ENCODE results near the gene NHSL2.
"Not testable (repeated sequence)": the region's sequence is repeated elsewhere in the genome, so short reads cannot be mapped to it uniquely, and the experiment has no call there.

The NHSL2 gene

DNA sequence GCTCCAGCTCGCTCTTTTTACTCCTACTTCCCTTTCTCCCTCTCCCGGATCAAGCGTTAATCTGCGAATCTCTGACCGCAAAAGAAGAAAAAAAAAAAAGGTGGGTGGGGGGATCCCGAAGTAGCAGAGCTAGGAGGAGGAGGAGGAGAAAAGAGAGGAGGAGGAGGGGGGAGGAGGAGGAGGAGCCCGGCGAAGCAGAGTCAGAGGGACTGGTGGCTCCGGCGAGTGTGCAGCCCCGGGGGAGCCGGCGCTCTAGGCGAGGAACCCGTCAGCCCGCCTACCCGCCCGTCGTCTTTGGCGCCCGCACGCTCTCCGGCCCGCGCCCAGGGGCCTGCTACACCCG, at the start of gene NHSL2:
TSS of gene NHSL2 (plus strand) at position 203 of the 343 bp plus-strand sequence.
- H3K36me3 ChIP-seq (replicated peaks), result no peaks in the 10 kb centered on the region
- no peaks in the 10 kb centered on the region for H3K27me3 ChIP-seq (ENCODE audit: low read depth)
- H3K4me3 ChIP-seq, result peak within 1 kb of the TSS; percentile 68
- peak; percentile 80 to 84 for DNase-seq (ENCODE audit: low spot score in 2 of 2)
- H3K9me3 ChIP-seq, result no peaks in the 10 kb centered on the region
- peaks cover 5% of the 10 kb centered on the region; the same call in 1 of the 2 replicates for H3K4me1 ChIP-seq
- in situ Hi-C loops (cut with MboI; ENCODE audit: low sequenced_read_pairs), result no loop called here

DNA sequence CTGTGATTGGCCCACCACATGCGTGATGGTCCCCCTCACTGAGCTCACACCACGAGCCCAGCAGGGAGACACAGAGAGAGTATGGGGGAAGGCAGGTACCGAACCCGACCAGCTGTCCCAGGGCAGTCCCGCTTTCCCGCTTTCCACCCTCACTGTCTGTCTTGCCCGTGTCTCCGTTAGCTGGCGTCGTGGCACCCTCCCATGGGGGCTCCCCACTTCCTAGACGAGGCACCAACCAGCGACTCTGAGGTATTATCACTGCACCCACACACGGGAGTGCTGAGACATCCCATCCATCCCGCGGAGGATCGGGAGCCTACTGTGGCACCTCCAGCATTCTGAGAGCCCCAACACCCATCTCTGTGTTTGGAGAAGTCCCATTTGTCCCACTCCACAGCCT, 43.0 kb upstream of the NHSL2 start:
- Histone ChIP-seq H3K4me3 (no peak overlapping the region), H3K9me3 (no peaks in the 10 kb centered on the region), H3K27me3 (ENCODE audit: low read depth) (peaks cover 13% of the 10 kb centered on the region; the same call in 1 of the 2 replicates), H3K36me3 (replicated peaks) (no peaks in the 10 kb centered on the region), H3K4me1 (no peaks in the 10 kb centered on the region)
- in situ Hi-C loops (cut with MboI; ENCODE audit: low sequenced_read_pairs), result no loop called here
- no peak for DNase-seq (ENCODE audit: low spot score in 2 of 2)

DNA sequence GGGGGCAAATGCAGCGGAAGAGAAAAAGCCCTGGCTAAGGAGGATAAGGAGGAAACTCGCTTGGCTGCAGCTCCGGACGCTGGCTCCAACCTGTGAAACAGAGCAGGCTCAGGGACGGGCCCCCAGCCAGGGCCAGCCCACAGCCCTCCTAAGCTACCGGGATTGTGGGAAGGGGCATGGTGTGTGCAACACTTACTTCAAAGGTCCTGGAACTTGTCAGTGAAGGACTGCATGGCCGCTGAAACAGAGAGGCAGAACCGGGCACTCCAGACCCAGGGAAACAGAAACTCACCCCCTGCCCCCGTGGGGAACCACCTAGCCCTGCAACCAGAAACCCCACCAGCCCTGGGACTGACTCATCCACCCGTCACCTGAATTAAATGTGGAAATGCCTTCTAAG, 41.1 kb upstream of the NHSL2 start:
- in situ Hi-C loops (cut with MboI; ENCODE audit: low sequenced_read_pairs); H3K4me1 ChIP-seq; H3K4me3 ChIP-seq; H3K36me3 ChIP-seq (replicated peaks); H3K9me3 ChIP-seq; DNase-seq (ENCODE audit: low spot score in 2 of 2): not testable (repeated sequence)
- H3K27me3 ChIP-seq (ENCODE audit: low read depth), result peaks cover 12% of the 10 kb centered on the region; the same call in 1 of the 2 replicates

DNA sequence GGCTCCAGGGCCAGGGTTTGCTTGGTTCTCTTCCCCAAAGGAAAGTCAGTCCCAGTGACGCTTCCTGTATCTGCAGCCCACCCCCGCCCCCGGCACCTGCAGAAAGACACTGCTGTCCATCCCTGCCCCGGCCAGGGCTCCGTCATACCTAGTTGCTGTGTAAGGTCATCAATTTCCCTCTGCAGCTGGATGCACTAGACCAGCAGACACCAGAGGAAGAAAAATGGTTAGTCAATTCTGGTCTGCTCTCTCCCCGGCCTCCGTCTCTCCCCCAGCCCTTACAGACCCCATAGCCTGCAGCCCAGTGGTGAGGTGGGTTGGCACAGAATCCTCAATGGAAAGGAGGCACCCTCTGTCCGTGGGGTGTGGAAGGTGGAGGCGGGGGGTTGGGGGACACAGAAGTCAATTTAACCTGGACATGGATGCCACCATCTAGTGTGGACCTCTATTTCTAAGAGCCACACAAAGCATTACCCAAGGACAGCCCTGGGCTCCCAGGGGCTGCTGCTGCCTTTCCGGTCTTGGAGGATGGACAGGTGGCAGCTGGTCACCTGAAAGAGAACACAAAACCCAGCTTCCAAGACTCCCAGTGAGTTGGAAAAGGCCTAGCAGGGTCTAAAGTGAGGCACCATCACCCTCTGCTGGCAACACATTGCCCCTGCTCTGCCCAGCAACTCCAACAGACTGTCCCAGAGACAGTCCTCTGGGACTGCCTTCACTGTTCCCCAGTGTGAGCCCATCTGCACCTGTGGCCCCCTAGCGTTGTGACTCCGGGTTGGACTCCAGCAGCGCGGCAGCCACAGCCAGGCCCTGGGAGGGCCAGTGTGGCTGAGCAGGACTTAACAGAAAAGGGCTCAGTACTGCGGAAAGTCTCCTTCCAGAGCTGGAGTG, 40.2 kb upstream of the NHSL2 start:
- Histone ChIP-seq H3K36me3 (replicated peaks) (no peaks in the 10 kb centered on the region), H3K4me1 (no peaks in the 10 kb centered on the region), H3K27me3 (ENCODE audit: low read depth) (peaks cover 3% of the 10 kb centered on the region; the same call in 1 of the 2 replicates), H3K4me3 (no peak overlapping the region), H3K9me3 (no peaks in the 10 kb centered on the region)
- peak; percentile 11 to 64 for DNase-seq (ENCODE audit: low spot score in 2 of 2)
- in situ Hi-C loops (cut with MboI; ENCODE audit: low sequenced_read_pairs), result no loop called here

DNA sequence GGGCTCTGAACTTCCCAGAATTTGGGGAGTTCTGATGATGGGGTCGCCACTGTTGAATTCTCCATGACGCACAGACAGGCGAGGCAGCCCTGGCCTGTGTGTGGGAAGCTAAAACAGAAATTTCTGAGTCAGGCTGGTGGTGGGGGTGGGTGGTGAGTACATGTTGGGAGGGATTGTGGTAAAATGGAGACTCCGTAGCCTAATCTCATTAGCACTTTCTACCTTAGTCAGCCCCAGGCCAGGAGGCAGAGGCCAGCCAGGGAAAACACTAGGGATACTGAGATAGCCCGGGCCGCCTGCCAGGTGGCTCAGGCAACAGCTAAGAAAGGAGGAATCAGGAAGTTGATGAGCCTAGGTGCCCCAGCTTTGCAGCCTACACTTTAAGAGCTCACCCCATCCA, 39.3 kb upstream of the NHSL2 start:
- Histone ChIP-seq H3K36me3 (replicated peaks) (no peaks in the 10 kb centered on the region), H3K9me3 (no peaks in the 10 kb centered on the region), H3K4me3 (no peak overlapping the region), H3K4me1 (no peaks in the 10 kb centered on the region), H3K27me3 (ENCODE audit: low read depth) (peaks cover 3% of the 10 kb centered on the region; the same call in 1 of the 2 replicates)
- DNase-seq (ENCODE audit: low spot score in 2 of 2), result no peak
- in situ Hi-C loops (cut with MboI; ENCODE audit: low sequenced_read_pairs), result no loop called here

DNA sequence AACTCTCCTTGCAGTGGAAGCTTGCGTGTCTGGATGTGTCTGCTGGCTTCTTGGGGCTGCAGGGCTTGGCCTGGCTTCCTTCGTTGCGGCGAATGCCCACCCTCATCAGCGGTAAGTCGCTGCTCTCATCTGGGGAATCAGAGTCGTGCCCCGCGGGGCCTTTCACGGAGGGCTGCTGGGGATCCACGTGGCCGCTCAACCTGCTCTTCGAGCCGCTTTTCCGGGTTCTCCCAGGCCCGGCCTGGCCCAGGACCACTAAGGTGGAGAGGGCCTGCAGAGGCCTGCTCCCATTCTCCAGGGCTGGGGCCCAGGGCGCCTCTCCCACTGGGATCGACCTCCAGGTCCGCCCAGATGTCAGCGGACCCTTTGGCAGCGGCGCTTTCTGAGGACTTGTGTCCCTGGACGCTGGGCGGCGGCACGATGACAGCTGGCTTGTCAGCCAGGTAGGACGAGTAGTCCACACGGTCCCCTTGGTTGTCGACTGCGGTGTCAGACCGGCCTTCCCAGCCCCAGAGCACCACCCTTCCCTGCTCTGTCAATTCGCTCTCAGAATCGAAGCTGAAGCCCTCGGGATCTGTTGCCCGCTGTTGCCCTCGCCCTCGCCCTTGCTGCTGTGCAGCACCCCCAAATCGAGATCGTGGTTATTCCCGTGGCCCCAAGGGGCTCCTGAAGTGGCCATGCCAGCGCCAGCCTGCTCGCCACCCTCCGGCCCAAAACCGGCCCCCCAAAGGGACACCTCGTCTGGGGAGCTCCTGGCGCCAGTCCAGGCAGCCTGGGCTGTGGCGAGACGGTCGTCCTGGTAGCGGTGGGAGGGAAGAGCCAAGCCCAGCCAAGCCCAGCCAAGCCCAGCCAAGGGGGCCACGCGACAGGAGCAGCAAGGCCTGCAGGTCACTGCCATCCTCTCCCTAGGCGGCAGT, 37.8 kb upstream of the NHSL2 start:
- no peak for DNase-seq (ENCODE audit: low spot score in 2 of 2)
- H3K9me3 ChIP-seq, result no peaks in the 10 kb centered on the region
- no peak overlapping the region for H3K4me3 ChIP-seq
- in situ Hi-C loops (cut with MboI; ENCODE audit: low sequenced_read_pairs), result no loop called here
- H3K4me1 ChIP-seq, result no peaks in the 10 kb centered on the region
- H3K27me3 ChIP-seq (ENCODE audit: low read depth), result peaks cover 3% of the 10 kb centered on the region; the same call in 1 of the 2 replicates
- H3K36me3 ChIP-seq (replicated peaks), result no peaks in the 10 kb centered on the region

DNA sequence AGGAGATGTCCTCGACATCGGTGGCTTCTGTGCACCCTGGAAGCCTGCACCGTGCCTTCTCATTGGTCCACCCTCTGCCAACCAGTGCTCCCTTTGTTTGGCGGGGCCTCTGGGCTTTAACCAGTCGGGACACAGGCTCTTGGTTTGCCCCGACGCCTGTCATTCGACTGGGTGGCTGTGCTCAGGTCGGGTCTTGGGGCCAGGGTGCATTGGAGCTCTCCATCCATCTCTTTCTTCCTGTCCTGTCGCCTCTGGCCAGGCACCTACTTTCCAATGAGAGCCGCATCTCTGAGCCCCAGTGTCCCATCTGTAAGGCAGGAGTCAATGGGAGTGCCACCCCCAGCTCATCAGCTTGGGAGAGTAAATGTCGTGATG, 37.2 kb upstream of the NHSL2 start:
- Histone ChIP-seq H3K27me3 (ENCODE audit: low read depth) (peaks cover 3% of the 10 kb centered on the region; the same call in 1 of the 2 replicates), H3K4me1 (no peaks in the 10 kb centered on the region)
- in situ Hi-C loops (cut with MboI; ENCODE audit: low sequenced_read_pairs), result no loop called here

DNA sequence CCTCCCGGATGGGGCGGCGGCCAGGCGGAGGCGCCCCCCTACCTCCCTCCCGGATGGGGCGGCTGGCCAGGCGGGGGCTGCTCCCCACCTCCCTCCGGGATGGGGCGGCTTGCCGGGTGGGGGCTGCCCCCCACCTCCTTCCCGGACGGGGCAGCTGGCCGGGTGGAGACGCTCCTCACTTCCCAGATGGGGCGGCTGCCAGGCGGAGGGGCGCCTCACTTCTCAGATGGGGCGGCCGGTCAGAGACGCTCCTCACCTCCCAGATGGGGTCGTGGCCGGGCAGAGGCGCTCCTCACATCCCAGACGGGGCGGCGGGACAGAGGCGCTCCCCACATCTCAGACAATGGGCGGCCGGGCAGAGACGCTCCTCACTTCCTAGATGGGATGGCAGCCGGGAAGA, 33.8 kb upstream of the NHSL2 start:
- H3K36me3 ChIP-seq (replicated peaks); H3K27me3 ChIP-seq (ENCODE audit: low read depth); H3K4me1 ChIP-seq; H3K4me3 ChIP-seq; in situ Hi-C loops (cut with MboI; ENCODE audit: low sequenced_read_pairs); DNase-seq (ENCODE audit: low spot score in 2 of 2); H3K9me3 ChIP-seq: not testable (repeated sequence)

More for the DNA sequence above, 37.2 kb upstream of the NHSL2 start:
- Histone ChIP-seq H3K4me3 (no peak overlapping the region), H3K9me3 (no peaks in the 10 kb centered on the region), H3K36me3 (replicated peaks) (no peaks in the 10 kb centered on the region)
- no peak for DNase-seq (ENCODE audit: low spot score in 2 of 2)

DNA sequence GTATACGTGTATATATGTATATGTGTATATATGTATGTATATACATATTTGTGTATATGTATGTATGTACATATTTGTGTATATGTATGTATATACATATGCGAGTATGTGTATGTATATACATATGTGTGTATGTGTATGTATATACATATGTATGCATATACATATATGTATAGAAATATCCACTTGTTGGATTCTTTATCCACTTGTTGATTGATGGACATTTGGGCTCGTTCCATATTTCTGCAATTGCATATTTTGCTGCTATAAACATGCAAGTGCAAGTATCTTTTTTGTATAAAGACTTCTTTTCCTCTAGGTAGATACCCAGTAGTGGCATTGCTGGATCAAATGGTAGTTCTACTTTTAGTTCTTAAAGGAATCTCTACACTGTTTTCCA, 25.5 kb upstream of the NHSL2 start:
- in situ Hi-C loops (cut with MboI; ENCODE audit: low sequenced_read_pairs), result no loop called here
- no peak for DNase-seq (ENCODE audit: low spot score in 2 of 2)
- Histone ChIP-seq H3K4me1 (no peaks in the 10 kb centered on the region), H3K4me3 (no peak overlapping the region), H3K36me3 (replicated peaks) (no peaks in the 10 kb centered on the region), H3K27me3 (ENCODE audit: low read depth) (no peaks in the 10 kb centered on the region), H3K9me3 (no peaks in the 10 kb centered on the region)

DNA sequence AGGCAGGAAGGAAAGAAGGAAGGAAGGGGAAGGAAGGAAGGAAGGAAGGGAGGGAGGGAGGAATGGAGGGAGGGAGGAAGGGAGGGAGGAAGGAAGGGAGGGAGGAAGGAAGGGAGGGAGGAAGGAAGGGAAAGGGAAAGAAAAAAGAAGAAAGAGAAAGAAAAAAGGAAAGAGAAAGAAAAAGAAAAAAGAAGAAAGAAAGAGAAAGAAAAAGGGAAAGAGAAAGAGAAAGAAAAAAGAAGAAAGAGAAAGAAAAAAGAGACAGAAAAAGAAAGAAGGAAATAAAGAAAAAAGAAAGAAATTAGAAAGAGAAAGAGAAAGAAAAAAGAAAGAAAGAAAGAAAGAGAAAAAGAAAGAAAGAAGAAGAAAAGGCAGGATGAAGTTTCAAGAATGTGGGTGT, 15.0 kb upstream of the NHSL2 start:
- no peak for DNase-seq (ENCODE audit: low spot score in 2 of 2)
- no peaks in the 10 kb centered on the region for H3K36me3 ChIP-seq (replicated peaks)
- no peaks in the 10 kb centered on the region for H3K27me3 ChIP-seq (ENCODE audit: low read depth)
- in situ Hi-C loops (cut with MboI; ENCODE audit: low sequenced_read_pairs), result no loop called here
- no peak overlapping the region for H3K4me3 ChIP-seq
- no peaks in the 10 kb centered on the region for H3K4me1 ChIP-seq
- no peaks in the 10 kb centered on the region for H3K9me3 ChIP-seq

DNA sequence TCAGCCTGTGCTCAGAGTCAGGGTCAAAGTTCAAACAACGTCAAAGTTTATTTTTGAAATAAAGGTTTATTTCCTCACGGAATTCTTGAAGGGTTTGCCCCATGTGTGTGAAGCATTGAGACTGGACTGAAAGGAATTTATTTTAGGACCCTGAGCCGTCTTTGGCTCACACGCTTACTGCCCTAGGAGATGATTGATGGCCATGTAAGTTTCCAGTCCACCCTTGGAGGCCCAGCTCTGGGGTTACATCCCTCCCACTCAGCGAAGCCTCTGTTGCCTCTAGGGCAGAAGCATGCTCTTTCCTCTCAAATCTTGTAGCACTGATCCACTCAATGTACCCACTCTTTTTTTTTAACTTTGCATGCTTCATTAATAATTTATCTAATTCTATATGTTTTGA, 4.5 kb upstream of the NHSL2 start:
- H3K4me3 ChIP-seq, result no peak overlapping the region
- H3K36me3 ChIP-seq (replicated peaks), result no peaks in the 10 kb centered on the region
- in situ Hi-C loops (cut with MboI; ENCODE audit: low sequenced_read_pairs), result no loop called here
- H3K9me3 ChIP-seq, result no peaks in the 10 kb centered on the region
- DNase-seq (ENCODE audit: low spot score in 2 of 2), result no peak
- H3K4me1 ChIP-seq, result peaks cover 5% of the 10 kb centered on the region; the same call in 1 of the 2 replicates
- H3K27me3 ChIP-seq (ENCODE audit: low read depth), result no peaks in the 10 kb centered on the region

DNA sequence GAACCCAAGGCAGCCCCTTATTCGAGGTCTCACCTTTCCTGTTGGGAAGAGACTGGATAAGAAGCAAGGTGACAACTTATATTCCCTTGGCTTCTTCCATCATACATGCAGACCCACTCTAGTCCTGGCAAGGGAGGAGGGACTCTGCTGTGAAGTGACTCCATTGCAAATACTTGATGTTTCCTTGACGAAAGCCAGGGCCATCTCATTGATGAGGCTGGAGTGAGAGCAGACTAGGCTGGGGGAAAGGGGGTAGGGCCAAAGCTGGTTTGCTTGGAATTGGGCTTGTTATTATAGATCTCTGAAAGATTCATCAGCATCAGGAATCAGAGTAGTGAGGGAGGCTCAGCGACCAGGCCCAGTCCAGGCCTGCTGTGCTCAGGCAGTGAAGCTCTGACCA, 2.3 kb upstream of the NHSL2 start:
- H3K4me3 ChIP-seq, result no peak overlapping the region
- no peaks in the 10 kb centered on the region for H3K27me3 ChIP-seq (ENCODE audit: low read depth)
- H3K4me1 ChIP-seq, result peaks cover 5% of the 10 kb centered on the region; the same call in 1 of the 2 replicates
- in situ Hi-C loops (cut with MboI; ENCODE audit: low sequenced_read_pairs), result no loop called here
- no peak for DNase-seq (ENCODE audit: low spot score in 2 of 2)
- no peaks in the 10 kb centered on the region for H3K36me3 ChIP-seq (replicated peaks)
- no peaks in the 10 kb centered on the region for H3K9me3 ChIP-seq

DNA sequence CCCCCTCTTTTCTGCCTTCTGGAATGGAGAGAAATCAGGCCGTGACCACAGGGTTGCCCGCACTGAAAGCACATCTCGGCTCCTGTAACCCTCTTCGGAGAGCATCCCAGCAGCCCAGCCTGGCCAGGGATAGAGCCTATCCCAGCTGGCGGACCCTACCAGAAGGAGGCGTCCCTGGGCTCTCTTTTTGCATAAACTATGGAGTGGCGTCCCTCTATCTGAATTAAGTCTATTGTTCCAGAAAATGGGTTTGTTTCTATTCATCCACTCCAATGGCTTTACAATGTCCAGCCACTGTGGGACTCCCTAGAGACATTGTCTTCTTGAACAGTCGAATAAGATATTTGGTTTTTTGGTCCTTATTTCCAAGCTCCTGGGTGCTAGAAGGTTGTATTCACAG, 689 bp upstream of the NHSL2 start:
- peak overlapping the region; percentile 68 for H3K4me3 ChIP-seq

More for the DNA sequence above, 689 bp upstream of the NHSL2 start:
- Histone ChIP-seq H3K36me3 (replicated peaks) (no peaks in the 10 kb centered on the region), H3K27me3 (ENCODE audit: low read depth) (no peaks in the 10 kb centered on the region), H3K4me1 (peaks cover 5% of the 10 kb centered on the region; the same call in 1 of the 2 replicates), H3K9me3 (no peaks in the 10 kb centered on the region)
- in situ Hi-C loops (cut with MboI; ENCODE audit: low sequenced_read_pairs), result no loop called here
- DNase-seq (ENCODE audit: low spot score in 2 of 2), result peak; percentile 62 to 77

All from HAP-1 (cell line).